Measurements from ENCODE around the gene INPP5J.

Gene INPP5J

GRCh38 chr22:31136711-31137110, 13.9 kb downstream of the INPP5J start:
- TF ChIP-seq ZSCAN16 (tag by site-specific recombination; IDR thresholded peaks at IDR 0.05) (no peak), GFI1B (tag by site-specific recombination; IDR thresholded peaks at IDR 0.05) (no peak), AEBP2 (tag by site-specific recombination; IDR thresholded peaks at IDR 0.05; ENCODE audit: borderline replicate concordance) (no peak), ZNF426 (tag by site-specific recombination; IDR thresholded peaks at IDR 0.05) (no peak), ZNF621 (tag by site-specific recombination; IDR thresholded peaks at IDR 0.05) (no peak), HOXC10 (CRISPR knock-in tag; IDR thresholded peaks at IDR 0.05) (no peak), ZNF704 (tag by site-specific recombination; IDR thresholded peaks at IDR 0.05) (no peak), HIC1 (tag by site-specific recombination; IDR thresholded peaks at IDR 0.05) (no peak), MZF1 (tag by site-specific recombination; IDR thresholded peaks at IDR 0.05; ENCODE audit: borderline replicate concordance) (no peak), ZNF785 (tag by site-specific recombination; IDR thresholded peaks at IDR 0.05) (no peak)
- peaks cover 4% of the 10 kb centered on the region for H3K4me1 ChIP-seq (ENCODE audit: control insufficient read depth, insufficient read depth, low read length)
- H3K36me3 ChIP-seq (ENCODE audit: control insufficient read depth in 2 of 2, insufficient read depth in 1 of 2, low read length in 2 of 2) = peaks cover 0 to 3% of the 10 kb centered on the region in 2 experiments; a peak in 1 of 3 replicates
- H3K9me3 ChIP-seq (ENCODE audit: control insufficient read depth, insufficient read depth, low read depth, low read length) = no peaks in the 10 kb centered on the region
- CTCF ChIA-PET = interaction anchor here (0.7 to 2.5 kb wide), 3 partner anchors 12 to 29 kb away, joined by 4 to 15 read pairs (median 10); partner anchors contain the start of gene SELENOM
- POLR2A ChIA-PET = interaction anchor here (1.4 kb wide), 1 partner anchor 14 kb away, joined by 3 read pairs; the partner anchor contains the start of gene INPP5J
- H3K27ac ChIP-seq (ENCODE audit: extremely low read depth, low read depth, low read length) = no peak overlapping the region
- H3K4me3 ChIP-seq (ENCODE audit: low read depth, low read length) = no peak overlapping the region

- TF ChIP-seq MEIS1 (CRISPR knock-in tag; IDR thresholded peaks at IDR 0.05; ENCODE audit: borderline replicate concordance) = no peak
- no peak for TF ChIP-seq ZNF146 (tag by site-specific recombination; IDR thresholded peaks at IDR 0.05)
- TF ChIP-seq KLF16 (tag by site-specific recombination; IDR thresholded peaks at IDR 0.05) = no peak
- no peaks in the 10 kb centered on the region for H3K4me1 ChIP-seq (ENCODE audit: control insufficient read depth, insufficient read depth, low read length)
- H3K9me3 ChIP-seq (ENCODE audit: control insufficient read depth, insufficient read depth, low read depth, low read length) = no peaks in the 10 kb centered on the region
- no peak overlapping the region for H3K4me3 ChIP-seq (ENCODE audit: low read depth, low read length)
- ChIA-PET CTCF (no interaction called here), POLR2A (no interaction called here)
- no peak overlapping the region for H3K27ac ChIP-seq (ENCODE audit: extremely low read depth, low read depth, low read length)
- peaks cover 0 to 3% of the 10 kb centered on the region in 2 experiments; a peak in 1 of 3 replicates for H3K36me3 ChIP-seq (ENCODE audit: control insufficient read depth in 2 of 2, insufficient read depth in 1 of 2, low read length in 2 of 2)
These were observed 15.0 kb downstream of the INPP5J start for GRCh38 chr22:31137721-31138120.

GRCh38 chr22:31138126-31138525, 15.4 kb downstream of the INPP5J start:
- ChIA-PET CTCF (no interaction called here), POLR2A (interaction anchor here (0.6 kb wide), 1 partner anchor 36 kb away, joined by 4 read pairs; no protein-coding TSS in a partner anchor)
- H3K9me3 ChIP-seq (ENCODE audit: control insufficient read depth, insufficient read depth, low read depth, low read length) = no peaks in the 10 kb centered on the region
- no peak overlapping the region for H3K27ac ChIP-seq (ENCODE audit: extremely low read depth, low read depth, low read length)
- peaks cover 0 to 3% of the 10 kb centered on the region in 2 experiments; a peak in 1 of 3 replicates for H3K36me3 ChIP-seq (ENCODE audit: control insufficient read depth in 2 of 2, insufficient read depth in 1 of 2, low read length in 2 of 2)
- H3K4me3 ChIP-seq (ENCODE audit: low read depth, low read length) = no peak overlapping the region
- 0 out of 2 replicates have a peak, but pooled peaks have one; percentile 24 for TF ChIP-seq EGR2 (tag by site-specific recombination; IDR thresholded peaks at IDR 0.05; ENCODE audit: low read depth)
- no peak for TF ChIP-seq HIC1 (tag by site-specific recombination; IDR thresholded peaks at IDR 0.05)
- TF ChIP-seq ZFHX2 (tag by site-specific recombination; conservative IDR thresholded peaks at IDR 0.05) = 0 out of 2 replicates have a peak, but pooled peaks have one; percentile 14
- H3K4me1 ChIP-seq (ENCODE audit: control insufficient read depth, insufficient read depth, low read length) = no peaks in the 10 kb centered on the region

All from HEK293 (cell line).